Measurements from ENCODE around the gene TMCO2. TPM values are rescaled to one million over a fixed set of nuclear protein-coding genes. Genes with fewer than 3 reads are reported as not detected.

TMCO2 gene
- total RNA-seq, 2 donors from 2014 or later, result not detected

DNA sequence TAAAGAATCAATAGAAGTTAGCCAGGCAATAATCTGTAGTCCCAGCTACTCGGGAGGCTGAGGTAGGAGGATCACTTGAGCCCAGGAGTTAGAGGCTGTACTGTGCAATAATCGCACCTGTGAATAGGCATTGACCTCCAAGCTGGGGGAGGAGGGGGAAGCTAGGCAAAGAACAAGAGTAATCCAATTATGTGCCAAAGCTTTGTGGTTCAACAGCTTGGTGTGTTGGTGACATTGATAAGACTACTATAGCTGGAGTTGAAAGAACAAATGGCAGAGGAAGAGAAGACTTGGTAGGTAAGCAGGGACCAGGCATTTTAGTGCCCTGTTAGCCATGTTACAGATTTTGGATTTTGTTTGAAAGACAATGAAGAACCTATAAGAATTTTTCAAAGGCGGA lies 2.1 kb upstream of the TMCO2 start:
- H3K27me3 ChIP-seq (ENCODE audit: control insufficient read depth, insufficient read depth, low read length, poor library complexity, severe bottlenecking), result no peaks in the 10 kb centered on the region
- Mint-ChIP-seq H3K4me3 (no peak overlapping the region), H3K27ac (no peak overlapping the region), H3K4me1 (peaks cover 7% of the 10 kb centered on the region), H3K27me3 (ENCODE audit: insufficient read depth) (no peaks in the 10 kb centered on the region), H3K36me3 (ENCODE audit: low read depth) (no peaks in the 10 kb centered on the region), H3K9me3 (no peaks in the 10 kb centered on the region)
- H3K4me1 ChIP-seq (ENCODE audit: control insufficient read depth, insufficient read depth, low read length), result no peaks in the 10 kb centered on the region
- H3K9ac ChIP-seq (ENCODE audit: extremely low read depth, low read length, poor library complexity, severe bottlenecking), result no peak overlapping the region
- no peaks in the 10 kb centered on the region for H3K36me3 ChIP-seq (ENCODE audit: control insufficient read depth, insufficient read depth, low read length)
- TF ChIP-seq, protein P1, sequence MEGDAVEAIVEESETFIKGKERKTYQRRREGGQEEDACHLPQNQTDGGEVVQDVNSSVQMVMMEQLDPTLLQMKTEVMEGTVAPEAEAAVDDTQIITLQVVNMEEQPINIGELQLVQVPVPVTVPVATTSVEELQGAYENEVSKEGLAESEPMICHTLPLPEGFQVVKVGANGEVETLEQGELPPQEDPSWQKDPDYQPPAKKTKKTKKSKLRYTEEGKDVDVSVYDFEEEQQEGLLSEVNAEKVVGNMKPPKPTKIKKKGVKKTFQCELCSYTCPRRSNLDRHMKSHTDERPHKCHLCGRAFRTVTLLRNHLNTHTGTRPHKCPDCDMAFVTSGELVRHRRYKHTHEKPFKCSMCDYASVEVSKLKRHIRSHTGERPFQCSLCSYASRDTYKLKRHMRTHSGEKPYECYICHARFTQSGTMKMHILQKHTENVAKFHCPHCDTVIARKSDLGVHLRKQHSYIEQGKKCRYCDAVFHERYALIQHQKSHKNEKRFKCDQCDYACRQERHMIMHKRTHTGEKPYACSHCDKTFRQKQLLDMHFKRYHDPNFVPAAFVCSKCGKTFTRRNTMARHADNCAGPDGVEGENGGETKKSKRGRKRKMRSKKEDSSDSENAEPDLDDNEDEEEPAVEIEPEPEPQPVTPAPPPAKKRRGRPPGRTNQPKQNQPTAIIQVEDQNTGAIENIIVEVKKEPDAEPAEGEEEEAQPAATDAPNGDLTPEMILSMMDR (conservative IDR thresholded peaks at IDR 0.05), result no peak
- DNase-seq, result no peak
- H3K9me3 ChIP-seq (ENCODE audit: control insufficient read depth, low read length), result no peaks in the 10 kb centered on the region
- 82 to 97% methylated on average over 2 to 3 of the region's 3 CpGs for WGBS, 2 experiments (ENCODE audit: insufficient coverage in 1 of 2, insufficient read length in 1 of 2)
- H3K27ac ChIP-seq (ENCODE audit: low read depth, low read length), result no peak overlapping the region
- no peak overlapping the region for H3K4me3 ChIP-seq (ENCODE audit: low read length)

DNA sequence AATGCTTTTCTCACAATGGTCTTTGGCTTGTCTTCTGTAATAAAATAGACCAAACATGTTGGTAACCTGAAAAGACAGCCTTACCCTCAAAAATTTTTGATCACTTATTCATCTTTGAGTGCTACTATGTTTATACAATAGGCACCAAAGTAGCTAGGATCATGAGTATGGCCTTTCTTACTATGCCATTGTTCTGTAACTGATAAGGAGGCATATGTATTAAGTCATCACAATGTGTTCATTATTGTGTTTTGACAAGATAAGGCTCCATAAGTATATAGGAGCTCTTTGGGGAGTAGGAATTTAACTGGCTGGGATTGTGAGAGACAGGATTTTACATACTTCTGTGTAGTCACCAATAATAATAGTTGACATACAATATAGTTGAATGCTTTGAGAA lies 675 bp downstream of the TMCO2 start:
- no peaks in the 10 kb centered on the region for H3K27me3 ChIP-seq (ENCODE audit: control insufficient read depth, insufficient read depth, low read length, poor library complexity, severe bottlenecking)
- no peaks in the 10 kb centered on the region for H3K4me1 ChIP-seq (ENCODE audit: control insufficient read depth, insufficient read depth, low read length)
- Mint-ChIP-seq H3K4me3 (no peak overlapping the region), H3K27me3 (ENCODE audit: insufficient read depth) (no peaks in the 10 kb centered on the region), H3K9me3 (no peaks in the 10 kb centered on the region), H3K4me1 (peaks cover 7% of the 10 kb centered on the region), H3K36me3 (ENCODE audit: low read depth) (no peaks in the 10 kb centered on the region), H3K27ac (no peak overlapping the region)
- no peak overlapping the region for H3K9ac ChIP-seq (ENCODE audit: extremely low read depth, low read length, poor library complexity, severe bottlenecking)
- no peaks in the 10 kb centered on the region for H3K9me3 ChIP-seq (ENCODE audit: control insufficient read depth, low read length)
- no peak overlapping the region for H3K27ac ChIP-seq (ENCODE audit: low read depth, low read length)
- H3K4me3 ChIP-seq (ENCODE audit: low read length), result no peak overlapping the region
- no peaks in the 10 kb centered on the region for H3K36me3 ChIP-seq (ENCODE audit: control insufficient read depth, insufficient read depth, low read length)
- TF ChIP-seq, protein P1 (conservative IDR thresholded peaks at IDR 0.05), result no peak
- DNase-seq, result no peak

DNA sequence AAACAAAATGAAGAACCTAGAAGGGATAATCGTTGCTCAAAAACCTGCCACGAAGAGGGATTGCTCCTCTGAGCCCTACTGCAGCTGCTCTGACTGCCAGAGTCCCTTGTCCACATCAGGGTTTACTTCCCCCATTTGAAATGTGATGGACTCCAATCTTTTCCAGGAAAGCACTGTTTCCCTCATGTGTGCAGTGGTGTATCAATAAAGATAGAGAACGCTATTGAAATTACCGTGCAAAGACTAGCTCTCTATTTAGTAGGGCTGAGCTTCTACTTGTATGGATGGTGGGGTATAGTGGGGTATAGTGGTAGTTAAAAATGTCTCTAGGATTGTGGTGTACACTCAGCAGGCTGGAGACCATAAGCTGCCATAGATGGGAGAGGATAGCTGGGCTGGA lies 3.7 kb downstream of the TMCO2 start:
- no peak overlapping the region for H3K27ac Mint-ChIP-seq
- TF ChIP-seq, protein P1 (conservative IDR thresholded peaks at IDR 0.05), result no peak
- no peaks in the 10 kb centered on the region for H3K9me3 ChIP-seq (ENCODE audit: control insufficient read depth, low read length)

More for the DNA sequence above, 3.7 kb downstream of the TMCO2 start:
- Histone ChIP-seq H3K27me3 (ENCODE audit: control insufficient read depth, insufficient read depth, low read length, poor library complexity, severe bottlenecking) (no peaks in the 10 kb centered on the region), H3K27ac (ENCODE audit: low read depth, low read length) (no peak overlapping the region), H3K4me1 (ENCODE audit: control insufficient read depth, insufficient read depth, low read length) (no peaks in the 10 kb centered on the region), H3K36me3 (ENCODE audit: control insufficient read depth, insufficient read depth, low read length) (no peaks in the 10 kb centered on the region), H3K9ac (ENCODE audit: extremely low read depth, low read length, poor library complexity, severe bottlenecking) (no peak overlapping the region), H3K4me3 (ENCODE audit: low read length) (no peak overlapping the region)
- H3K4me1 Mint-ChIP-seq, result peaks cover 8% of the 10 kb centered on the region
- H3K36me3 Mint-ChIP-seq (ENCODE audit: low read depth), result no peaks in the 10 kb centered on the region
- no peak overlapping the region for H3K4me3 Mint-ChIP-seq
- no peaks in the 10 kb centered on the region for H3K9me3 Mint-ChIP-seq
- 92 to 96% methylated on average over 3 to 4 of the region's 4 CpGs for WGBS, 2 experiments (ENCODE audit: insufficient coverage in 1 of 2, insufficient read length in 1 of 2)
- no peak for DNase-seq
- H3K27me3 Mint-ChIP-seq (ENCODE audit: insufficient read depth), result no peaks in the 10 kb centered on the region

Measured in endodermal cell (in vitro differentiated cells).